ENCODE results near the gene INTS15.
"Not testable (repeated sequence)": the region's sequence is repeated elsewhere in the genome, so short reads cannot be mapped to it uniquely, and the experiment has no call there.

INTS15 gene

GRCh38 chr7:6618621-6619020 lies 28.8 kb downstream of the INTS15 start:
- DNase-seq (ENCODE audit: low read depth), result peak; percentile 48

GRCh38 chr7:6619961-6620360 lies 30.1 kb downstream of the INTS15 start:
- no peak for DNase-seq (ENCODE audit: low read depth)

DNA sequence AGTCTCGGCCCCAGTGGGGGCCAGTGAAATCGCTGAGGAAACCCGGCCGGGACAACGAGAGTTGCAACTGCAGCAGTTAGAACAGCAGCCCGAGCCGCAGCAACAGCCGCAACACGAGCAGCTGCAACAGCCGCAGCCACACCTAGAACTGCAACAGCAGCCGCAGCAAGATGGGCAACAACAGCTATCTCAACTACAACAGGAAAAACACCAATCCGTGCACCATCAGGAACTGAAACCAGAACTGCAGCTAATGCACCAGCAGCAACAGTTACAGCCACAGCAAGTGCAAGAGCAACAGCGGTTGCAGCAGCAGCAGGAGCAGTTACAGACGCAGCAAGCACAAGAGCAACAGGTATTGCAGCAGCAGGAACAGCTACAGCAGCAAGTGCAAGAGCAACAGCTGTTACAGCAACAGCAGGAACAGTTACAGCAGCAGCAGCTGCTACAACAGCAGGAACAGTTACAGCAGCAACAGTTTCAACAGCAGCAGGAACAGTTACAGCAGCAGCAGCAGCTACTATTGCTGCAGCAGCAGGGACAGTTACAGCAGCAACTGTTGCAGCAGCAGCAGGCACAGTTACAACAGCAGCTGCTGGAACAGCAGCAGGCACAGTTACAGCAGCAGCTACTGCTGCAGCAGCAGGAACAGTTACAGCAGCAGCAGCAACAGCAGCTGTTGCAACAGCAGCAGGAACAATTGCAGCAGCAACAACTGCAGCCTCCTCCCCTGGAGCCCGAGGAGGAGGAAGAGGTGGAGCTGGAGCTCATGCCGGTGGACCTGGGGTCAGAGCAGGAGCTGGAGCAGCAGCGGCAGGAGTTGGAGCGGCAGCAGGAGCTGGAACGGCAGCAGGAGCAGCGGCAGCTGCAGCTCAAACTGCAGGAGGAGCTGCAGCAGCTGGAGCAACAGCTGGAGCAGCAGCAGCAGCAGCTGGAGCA lies 31.6 kb downstream of the INTS15 start:
- no peak for DNase-seq (ENCODE audit: low read depth)

GRCh38 chr7:6622134-6622710 lies 32.4 kb downstream of the INTS15 start:
- DNase-seq (ENCODE audit: low read depth), result no peak

DNA sequence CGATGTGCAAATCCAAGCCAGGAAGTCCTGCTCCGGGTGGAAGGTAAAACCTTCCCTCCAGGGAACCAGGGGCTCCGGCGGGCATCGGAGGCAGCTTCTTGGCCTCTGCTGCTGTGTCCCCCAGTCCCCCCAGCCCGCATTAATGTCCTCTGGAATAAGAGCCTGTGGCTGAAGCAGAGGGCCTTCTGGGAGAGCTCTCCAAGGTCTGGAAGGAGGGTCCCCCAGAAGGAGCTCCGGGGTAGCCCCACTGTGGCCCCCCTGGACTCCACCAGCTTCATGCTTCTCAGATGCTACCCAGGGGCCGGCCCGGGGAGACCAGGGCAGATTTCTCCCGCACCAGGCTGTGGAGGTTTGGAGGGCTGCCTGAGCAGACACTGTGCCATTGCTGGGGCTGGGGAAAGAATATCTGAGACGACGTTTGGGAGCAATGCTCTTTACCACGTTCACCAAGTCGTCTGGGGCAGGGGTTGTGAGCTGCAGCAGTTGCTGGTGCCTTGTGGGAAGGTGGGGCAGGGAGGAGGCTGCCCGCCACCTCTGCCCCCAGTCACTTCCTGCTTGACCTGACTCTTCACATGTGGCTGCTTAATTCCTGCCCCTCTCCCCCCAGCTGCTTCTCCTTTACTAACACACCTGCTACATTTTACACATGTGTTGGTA lies 33.9 kb downstream of the INTS15 start:
- no peak for DNase-seq (ENCODE audit: low read depth)

- DNase-seq (ENCODE audit: low read depth), result no peak
Observed at GRCh38 chr7:6624246-6624611, 34.4 kb downstream of the INTS15 start.

- no peak for DNase-seq (ENCODE audit: low read depth)
Observed at GRCh38 chr7:6628045-6628444, 38.2 kb downstream of the INTS15 start.

DNA sequence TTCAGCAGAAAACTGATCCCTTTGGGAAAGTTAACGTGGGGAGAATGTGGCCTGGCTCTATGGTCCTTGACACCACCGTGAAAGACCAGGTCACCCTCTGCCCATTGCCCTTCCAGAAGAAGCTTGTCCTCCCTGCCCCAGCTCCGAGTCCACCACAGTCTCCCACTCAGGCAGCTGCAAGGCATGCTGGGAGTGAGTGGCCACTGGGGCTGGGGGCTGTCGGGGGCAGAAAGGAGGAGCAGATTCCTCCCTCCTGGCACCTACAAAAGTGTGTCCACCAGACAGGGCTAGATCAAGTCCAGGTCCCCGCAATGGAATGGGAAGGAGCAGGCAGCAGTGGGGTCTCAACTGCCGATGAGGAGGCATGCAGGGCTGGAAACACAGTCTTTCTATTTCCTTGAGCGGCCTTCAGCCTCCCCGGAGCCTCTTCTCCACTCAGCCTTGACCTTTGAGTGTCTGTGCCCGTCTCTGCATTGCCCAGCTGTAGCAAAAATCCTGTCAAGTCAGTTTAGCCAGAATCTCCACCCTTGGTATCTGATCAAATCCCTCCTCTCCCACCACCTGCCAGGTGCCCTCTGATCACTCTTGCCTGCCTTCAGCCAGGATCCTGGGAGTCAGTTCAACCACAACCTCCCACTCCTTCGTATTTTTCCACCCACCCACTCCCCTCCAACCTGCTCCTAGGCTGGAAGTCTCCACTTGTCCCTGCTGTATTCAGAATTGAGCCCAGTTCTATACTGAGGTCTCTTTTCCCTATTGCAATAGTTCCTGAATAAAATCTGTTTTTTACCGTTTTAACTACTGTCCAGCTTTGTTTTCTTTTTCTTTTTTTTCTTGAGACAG lies 40.4 kb downstream of the INTS15 start:
- DNase-seq (ENCODE audit: low read depth), result no peak

DNA sequence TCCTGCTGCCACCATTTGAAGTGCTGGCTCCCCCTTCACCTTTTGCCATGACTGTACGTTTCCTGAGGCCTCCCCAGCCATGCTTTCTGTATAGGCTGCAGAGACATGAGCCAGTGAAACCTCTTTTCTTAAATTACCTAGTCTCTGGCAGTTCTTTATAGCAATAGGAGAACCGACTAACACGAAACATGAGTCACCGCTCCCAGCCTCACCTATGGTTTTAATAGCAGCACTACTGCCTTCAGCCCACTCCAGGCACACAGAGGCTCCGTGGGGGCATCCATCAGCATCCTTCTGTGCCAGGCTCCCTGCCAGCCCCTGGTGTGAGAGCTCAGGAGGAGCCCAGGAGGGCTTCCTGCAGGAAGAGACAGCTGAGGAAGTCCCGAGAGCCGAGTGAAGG lies 41.8 kb downstream of the INTS15 start:
- no peak for DNase-seq (ENCODE audit: low read depth)

DNA sequence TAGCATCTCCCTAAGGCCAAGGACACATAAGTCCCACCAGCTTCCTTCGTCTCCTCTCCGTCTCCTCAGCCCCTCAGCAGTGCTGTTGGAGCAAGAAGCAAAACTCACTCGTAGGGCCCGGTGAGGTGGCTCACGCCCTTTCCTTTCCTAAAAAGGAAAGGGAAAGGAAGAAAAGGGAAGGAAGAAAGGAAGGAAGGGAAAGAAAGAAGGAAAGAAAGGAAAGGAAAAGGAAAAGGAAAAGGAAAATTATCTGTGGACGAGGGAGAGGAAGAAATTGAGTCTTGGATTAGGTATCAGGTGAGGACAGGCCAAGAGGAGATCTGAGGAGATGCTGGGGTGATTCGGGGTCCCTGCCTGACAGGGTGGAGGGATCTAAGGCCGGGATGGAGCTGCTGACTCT lies 44.2 kb downstream of the INTS15 start:
- no peak for DNase-seq (ENCODE audit: low read depth)

- DNase-seq (ENCODE audit: low read depth), result not testable (repeated sequence)
Observed at GRCh38 chr7:6634971-6635370, 45.1 kb downstream of the INTS15 start.

- peak; percentile 69 for DNase-seq (ENCODE audit: low read depth)
Observed at GRCh38 chr7:6636741-6637543, 47.1 kb downstream of the INTS15 start, which contains the start of gene ZNF316. Gene ZNF316, plus strand, starts transcription at chr7:6637318. Its CDS starts 5,092 bp downstream, at chr7:6642410.

- peak; percentile 63 for DNase-seq (ENCODE audit: low read depth)
Observed at GRCh38 chr7:6637544-6638229, 47.9 kb downstream of the INTS15 start.

- no peak for DNase-seq (ENCODE audit: low read depth)
Observed at GRCh38 chr7:6639032-6639431, 49.2 kb downstream of the INTS15 start.

DNA sequence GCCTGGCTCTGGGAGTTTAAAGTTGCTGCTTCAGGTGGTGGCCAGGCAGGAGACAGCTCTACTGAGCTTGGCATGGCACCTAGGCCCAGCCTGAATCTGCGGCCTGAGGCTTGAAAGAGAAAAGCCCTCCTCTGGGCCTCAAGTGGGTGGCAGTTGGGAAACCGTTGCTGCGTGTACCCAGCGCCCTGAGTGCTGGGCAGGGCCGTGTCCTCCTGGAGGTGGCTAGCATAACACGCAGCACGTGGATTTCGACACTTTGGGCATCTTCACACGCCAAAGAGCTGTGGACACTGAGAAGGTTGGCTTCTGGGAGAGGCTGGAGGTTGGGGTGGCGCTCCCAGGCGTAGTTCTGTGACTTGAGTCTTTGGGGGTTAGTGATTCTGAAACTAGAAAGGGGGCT lies 49.8 kb downstream of the INTS15 start:
- DNase-seq (ENCODE audit: low read depth), result no peak

DNA sequence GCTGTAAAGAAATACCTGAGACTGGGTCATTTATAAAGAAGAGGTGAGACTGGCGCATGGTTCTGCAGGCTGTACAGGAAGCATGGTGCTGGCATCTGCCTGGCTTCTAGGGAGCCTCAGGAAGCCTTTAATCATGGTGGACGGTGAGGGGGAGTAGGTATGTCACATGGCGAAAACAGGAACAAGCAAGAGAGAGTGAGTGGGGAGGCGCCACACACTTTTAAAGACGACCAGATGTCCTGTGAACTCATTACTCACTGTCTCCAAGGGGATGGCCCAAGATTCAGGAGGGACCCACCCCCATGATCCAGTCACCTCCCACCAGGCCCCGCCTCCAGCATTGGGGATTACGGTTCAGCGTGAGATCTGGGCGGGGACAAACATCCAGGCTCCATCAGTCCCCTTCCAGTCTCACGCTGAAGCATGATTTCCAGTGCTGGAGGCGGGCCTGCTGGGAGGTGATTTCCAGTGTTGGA lies 50.5 kb downstream of the INTS15 start:
- peak; percentile 46 for DNase-seq (ENCODE audit: low read depth)

GRCh38 chr7:6641305-6642035 lies 51.6 kb downstream of the INTS15 start:
- DNase-seq (ENCODE audit: low read depth), result no peak

DNA sequence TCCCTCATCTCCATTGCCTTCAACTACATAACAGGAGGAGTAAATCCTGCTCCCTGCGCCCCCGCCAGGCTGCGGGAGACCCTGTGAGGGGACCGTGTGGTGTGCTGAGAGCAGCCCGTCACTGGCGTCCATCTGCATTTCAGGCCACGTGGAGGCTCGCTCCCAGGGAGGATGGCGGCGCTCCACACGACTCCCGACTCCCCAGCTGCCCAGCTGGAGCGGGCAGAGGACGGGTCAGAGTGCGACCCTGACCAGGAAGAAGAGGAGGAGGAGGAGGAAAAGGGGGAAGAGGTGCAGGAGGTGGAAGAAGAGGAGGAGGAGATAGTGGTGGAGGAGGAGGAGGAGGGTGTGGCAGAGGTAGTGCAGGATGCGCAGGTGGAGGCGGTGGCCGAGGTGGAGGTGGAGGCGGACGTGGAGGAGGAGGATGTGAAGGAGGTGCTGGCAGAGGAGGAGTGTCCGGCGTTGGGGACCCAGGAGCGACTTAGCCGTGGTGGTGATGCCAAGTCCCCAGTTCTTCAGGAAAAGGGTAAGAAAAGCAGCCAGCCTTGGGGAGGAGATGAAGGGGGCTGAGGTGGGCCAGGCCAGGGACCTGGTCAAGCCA lies 52.5 kb downstream of the INTS15 start:
- DNase-seq (ENCODE audit: low read depth), result no peak

All from ELR (cell line).